Endothelial cell of umbilical vein (primary cell): Measurements from ENCODE around the gene CIROP. TPM values are rescaled to one million over a fixed set of nuclear protein-coding genes. Genes with fewer than 3 reads are reported as not detected.
A peak's percentile ranks its signal among the peaks of the same experiment; 100 is the strongest.

Experiments used
- BruUV-seq: library from RNA; stranded (reverse); fragments of 400-500 nt; replicated peaks from 2 replicates; lab custom pipeline; 2021; lab: Mats Ljungman, UMichigan
- CTCF ChIA-PET: fragments of 300-600, 350-600 bp; sonication (Branson Sonifier 250); formaldehyde crosslinking; loops from one replicate; lab custom pipeline; 2021; ENCODE audit warnings: antibody characterized with exemption, inconsistent platforms; lab: Charles Lee
- POLR2A ChIA-PET: fragments of 300-600, 350-600 bp; sonication (Branson Sonifier 250); formaldehyde crosslinking; loops from one replicate; lab custom pipeline; 2021; ENCODE audit warnings: antibody characterized with exemption, inconsistent platforms; lab: Charles Lee
- DNase-seq: peaks from one replicate; pipeline ENCODE4 v3.0.0-alpha.2; 2011; ENCODE audit warnings: low read depth, low spot score
- FAIRE-seq: peaks from 2 replicates; lab custom pipeline; 2011; peaks lifted over from hg19 to GRCh38; lab: Jason Lieb, UNC
- H2AFZ ChIP-seq: 2 replicates; pipeline ENCODE4 v1.6.0; 2012; ENCODE audit warnings: low read depth, low read length, control low read depth, inconsistent platforms
- H3K27ac ChIP-seq: 2 replicates; pipeline ENCODE4 v1.5.1; 2011; ENCODE audit warnings: low read depth, mild to moderate bottlenecking, control low read depth, low read length, moderate library complexity; ENCODE audit not compliant: insufficient read depth
- H3K27me3 ChIP-seq, 2 experiments: 2 replicates each; pipeline versions ENCODE4 v1.6.0 to v1.6.1; 2011; ENCODE audit warnings: low read length in 2 of 2, mixed read lengths in 1 of 2; ENCODE audit not compliant: control insufficient read depth in 2 of 2, insufficient read depth in 2 of 2
- H3K36me3 ChIP-seq, 2 experiments: 2 replicates in 1 of 2; 3 replicates in 1 of 2; pipeline ENCODE4 v1.5.1; 2011; ENCODE audit warnings: low read length in 2 of 2, mild to moderate bottlenecking in 1 of 2, moderate library complexity in 1 of 2; ENCODE audit not compliant: control insufficient read depth in 2 of 2, insufficient read depth in 2 of 2; ENCODE audit errors: extremely low read depth in 1 of 2
- H3K4me1 ChIP-seq: 3 replicates; pipeline ENCODE4 v1.5.1; 2011; ENCODE audit warnings: mild to moderate bottlenecking, low read length; ENCODE audit not compliant: control insufficient read depth, insufficient read depth; ENCODE audit errors: extremely low read depth
- H3K4me2 ChIP-seq: 2 replicates; pipeline ENCODE4 v1.6.1; 2011; ENCODE audit warnings: low read length, control low read depth, mixed read lengths; ENCODE audit not compliant: insufficient read depth
- H3K4me3 ChIP-seq, 3 experiments: fragments of 200-600 bp in 1 of 3; sonication (generic), shearing (Covaris generic) in 1 of 3; replicated peaks in 1 of 3; 2 replicates each; pipeline ENCODE4 v1.5.1; 2011 to 2016; ENCODE audit warnings: control low read depth in 3 of 3, low read length in 3 of 3, mild to moderate bottlenecking in 2 of 3, inconsistent platforms in 1 of 3, low read depth in 1 of 3, moderate library complexity in 1 of 3; ENCODE audit not compliant: insufficient read depth in 1 of 3
- H3K79me2 ChIP-seq: 2 replicates; pipeline ENCODE4 v1.6.0; 2012; ENCODE audit warnings: low read length, inconsistent platforms; ENCODE audit not compliant: control insufficient read depth, insufficient read depth
- H3K9ac ChIP-seq: replicated peaks from 2 replicates; pipeline ENCODE3; 2011; ENCODE audit warnings: low read length, control low read depth; ENCODE audit not compliant: insufficient read depth; ENCODE audit errors: extremely low read depth
- H3K9me1 ChIP-seq: replicated peaks from 3 replicates; pipeline ENCODE4 v1.6.0; 2011; ENCODE audit warnings: mild to moderate bottlenecking, low read length; ENCODE audit not compliant: control insufficient read depth, insufficient read depth; ENCODE audit errors: extremely low read depth
- H3K9me3 ChIP-seq: replicated peaks from 2 replicates; pipeline ENCODE4 v1.5.1; 2012; ENCODE audit warnings: low read length, inconsistent platforms; ENCODE audit not compliant: control insufficient read depth, insufficient read depth
- H4K20me1 ChIP-seq: replicated peaks from 2 replicates; pipeline ENCODE3; 2011; ENCODE audit warnings: mild to moderate bottlenecking, low read length; ENCODE audit not compliant: control insufficient read depth, insufficient read depth; ENCODE audit errors: extremely low read depth
- EZH2 ChIP-seq: IDR thresholded peaks from 2 replicates; pipeline ENCODE4 v1.6.1; 2012; ENCODE audit warnings: borderline replicate concordance, low read depth, mild to moderate bottlenecking, moderate library complexity, low read length, inconsistent platforms; ENCODE audit not compliant: severe bottlenecking
- FOS ChIP-seq: IDR thresholded peaks from 2 replicates; pipeline ENCODE4 v1.6.1; 2011; ENCODE audit warnings: mild to moderate bottlenecking, low read length, moderate library complexity, borderline replicate concordance; ENCODE audit not compliant: insufficient read depth
- GATA2 ChIP-seq: IDR thresholded peaks from 2 replicates; pipeline ENCODE4 v1.7.0; 2011; ENCODE audit warnings: low read depth, mild to moderate bottlenecking, moderate library complexity, mixed read lengths, low read length; ENCODE audit not compliant: insufficient read length, insufficient read depth
- JUN ChIP-seq: IDR thresholded peaks from 2 replicates; pipeline ENCODE4 v1.6.1; 2011; ENCODE audit warnings: borderline replicate concordance, low read depth; ENCODE audit not compliant: insufficient read length, insufficient read depth
- MYC ChIP-seq: IDR thresholded peaks from one replicate; pipeline ENCODE4 v1.6.1; 2011; ENCODE audit warnings: mild to moderate bottlenecking, low read depth, low read length
- POLR2A ChIP-seq: IDR thresholded peaks from 2 replicates; pipeline ENCODE4 v1.6.1; 2012; ENCODE audit warnings: low read depth, mild to moderate bottlenecking, control low read depth, low read length
- POLR2AphosphoS5 ChIP-seq: IDR thresholded peaks from 2 replicates; pipeline ENCODE4 v1.6.1; 2012; ENCODE audit warnings: low read depth, mild to moderate bottlenecking, control low read depth, low read length, moderate library complexity; ENCODE audit not compliant: insufficient read depth
- dilution Hi-C: fragments of 300-500 bp; cut with MboI; formaldehyde crosslinking; loops from one replicate; pipeline ENCODE4 v1.15.0; 2019; ENCODE audit warnings: low sequenced_read_pairs; ENCODE audit not compliant: extremely low pct_ligation_motif_present
- intact Hi-C: fragments of 100-400 bp; cut with micrococcal nuclease; formaldehyde crosslinking; loops from one replicate; pipeline ENCODE4 v1.10.0; 2022
- polyA plus RNA-seq, 4 experiments: library from polyadenylated mRNA; depleted of rRNA in 3 of 4; stranded (reverse) in 3 of 4; unstranded in 1 of 4; fragments of >200 nt; gene quantifications; 2 replicates each; pipeline versions ENCODE4 v1.2.1 to v1.2.3, GENCODE V29; 2011 to 2012; ENCODE audit warnings: missing spikeins in 1 of 4
- total RNA-seq: library from RNA; stranded (reverse); gene quantifications from 2 replicates; pipeline ENCODE4 v1.2.3, GENCODE V29; 2021
- TF ChIP-seq, protein P1 (sequence below), 2 donors: IDR thresholded peaks; 1 replicate in 1 of 2; 2 replicates in 1 of 2; pipeline ENCODE4 v1.5.1; 2011; ENCODE audit warnings: low read length in 2 of 2, mild to moderate bottlenecking in 2 of 2, moderate library complexity in 2 of 2, control low read depth in 1 of 2, inconsistent platforms in 1 of 2, low read depth in 1 of 2; ENCODE audit not compliant: insufficient read depth in 1 of 2; ENCODE audit errors: extremely low read depth in 1 of 2
- TF ChIP-seq, protein P2 (sequence below): IDR thresholded peaks from 2 replicates; pipeline ENCODE4 v1.6.1; 2011; ENCODE audit not compliant: insufficient read depth, insufficient read length

The CIROP gene
- total and polyA plus RNA-seq, 2 donors (not counting 3 experiments of a cell fraction or from before 2014, with no cell fraction given), result not detected

- H3K79me2 ChIP-seq, result peaks cover 8% of the 10 kb centered on the region
- no peaks in the 10 kb centered on the region for H3K9me3 ChIP-seq
- BruUV-seq, result no TSS peak
- TF ChIP-seq JUN, result peak; percentile 63
- TF ChIP-seq, protein P1, sequence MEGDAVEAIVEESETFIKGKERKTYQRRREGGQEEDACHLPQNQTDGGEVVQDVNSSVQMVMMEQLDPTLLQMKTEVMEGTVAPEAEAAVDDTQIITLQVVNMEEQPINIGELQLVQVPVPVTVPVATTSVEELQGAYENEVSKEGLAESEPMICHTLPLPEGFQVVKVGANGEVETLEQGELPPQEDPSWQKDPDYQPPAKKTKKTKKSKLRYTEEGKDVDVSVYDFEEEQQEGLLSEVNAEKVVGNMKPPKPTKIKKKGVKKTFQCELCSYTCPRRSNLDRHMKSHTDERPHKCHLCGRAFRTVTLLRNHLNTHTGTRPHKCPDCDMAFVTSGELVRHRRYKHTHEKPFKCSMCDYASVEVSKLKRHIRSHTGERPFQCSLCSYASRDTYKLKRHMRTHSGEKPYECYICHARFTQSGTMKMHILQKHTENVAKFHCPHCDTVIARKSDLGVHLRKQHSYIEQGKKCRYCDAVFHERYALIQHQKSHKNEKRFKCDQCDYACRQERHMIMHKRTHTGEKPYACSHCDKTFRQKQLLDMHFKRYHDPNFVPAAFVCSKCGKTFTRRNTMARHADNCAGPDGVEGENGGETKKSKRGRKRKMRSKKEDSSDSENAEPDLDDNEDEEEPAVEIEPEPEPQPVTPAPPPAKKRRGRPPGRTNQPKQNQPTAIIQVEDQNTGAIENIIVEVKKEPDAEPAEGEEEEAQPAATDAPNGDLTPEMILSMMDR (IDR thresholded peaks at IDR 0.05; ENCODE audit: extremely low read depth in 1 of 2, insufficient read depth in 1 of 2, low read depth in 1 of 2, low read length in 2 of 2), result peak in 1 of 2 donors; percentile 1
- TF ChIP-seq, protein P2, sequence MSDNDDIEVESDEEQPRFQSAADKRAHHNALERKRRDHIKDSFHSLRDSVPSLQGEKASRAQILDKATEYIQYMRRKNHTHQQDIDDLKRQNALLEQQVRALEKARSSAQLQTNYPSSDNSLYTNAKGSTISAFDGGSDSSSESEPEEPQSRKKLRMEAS, result peak; percentile 39
- TF ChIP-seq FOS, result peak; percentile 98
- no peak for TF ChIP-seq GATA2
- TF ChIP-seq POLR2A, result peak; percentile 32
- peak; percentile 50 for TF ChIP-seq POLR2AphosphoS5
- no peak for TF ChIP-seq EZH2
- no peak for TF ChIP-seq MYC
- peaks cover 34 to 42% of the 10 kb centered on the region in 2 experiments for H3K36me3 ChIP-seq
- peak; percentile 82 for DNase-seq
- H2AFZ ChIP-seq, result no peak overlapping the region
- H3K27me3 ChIP-seq, result no peaks in the 10 kb centered on the region
- no peaks in the 10 kb centered on the region for H4K20me1 ChIP-seq
- dilution Hi-C loops, result no loop called here
- H3K4me3 ChIP-seq, result no peak overlapping the region
- ChIA-PET CTCF (interaction anchor here (1.2 to 5.1 kb wide), 11 partner anchors 10 to 108 kb away, joined by 3 to 88 read pairs (median 20); partner anchors contain the start of genes ACIN1, C14orf119, CDH24 and CEBPE), POLR2A (interaction anchor here (0.6 to 1.0 kb wide), 3 partner anchors 10 to 17 kb away, joined by 4 to 5 read pairs (median 5); partner anchors contain the start of genes ACIN1 and C14orf119)
- peak overlapping the region; percentile 2 for H3K4me2 ChIP-seq
- H3K9me1 ChIP-seq, result no peaks in the 10 kb centered on the region
- intact Hi-C loops, result loop anchor here (1.0 to 2.0 kb wide), 2 partner anchors 9 to 16 kb away; partner anchors contain the start of genes ACIN1 and C14orf119
- peak; percentile 97 for FAIRE-seq
- H3K27ac ChIP-seq, result peak overlapping the region; percentile 64
- H3K4me1 ChIP-seq, result peaks cover 24% of the 10 kb centered on the region
- peak overlapping the region; percentile 8 for H3K9ac ChIP-seq
These were observed 26.1 kb downstream of the CIROP start for GRCh38 chr14:23078692-23079116.
